IMR-90 (cell line): ENCODE measurements around the gene LONP1. TPM values are rescaled to one million over a fixed set of nuclear protein-coding genes. Genes with fewer than 3 reads are reported as not detected.

ENCODE experiments used
- ATAC-seq: fragments of 200-7000 bp; cut with Tn5 transposase; 2 replicates; pipeline ENCODE4 v1.9.1; 2020; ENCODE audit warnings: low read depth, mild to moderate bottlenecking, moderate library complexity
- BruUV-seq: library from RNA; stranded (reverse); fragments of 400-500 nt; replicated peaks from 2 replicates; lab custom pipeline; 2021; lab: Mats Ljungman, UMichigan
- CTCF ChIA-PET: fragments of 300-600 bp; formaldehyde crosslinking; extraction: SDS; loops from one replicate; lab custom pipeline; 2021; ENCODE audit warnings: antibody characterized with exemption; lab: Yijun Ruan, JAX
- POLR2A ChIA-PET: fragments of 300-600 bp; sonication (Branson Sonifier 250); formaldehyde crosslinking; loops from one replicate; lab custom pipeline; 2022; ENCODE audit warnings: antibody characterized with exemption; ENCODE audit not compliant: unreplicated experiment; lab: Charles Lee
- DNase-seq: peaks from one replicate; pipeline ENCODE4 v3.0.0; 2013
- H2AFZ ChIP-seq: replicated peaks from 2 replicates; pipeline ENCODE3; 2013; ENCODE audit warnings: low read length, mild to moderate bottlenecking; ENCODE audit not compliant: poor library complexity
- H2AK5ac ChIP-seq: 2 replicates; pipeline ENCODE4 v1.6.1; 2013; ENCODE audit warnings: low read depth, low read length, inconsistent platforms
- H2AK9ac ChIP-seq: replicated peaks from 2 replicates; pipeline ENCODE3; 2013; ENCODE audit warnings: mild to moderate bottlenecking, low read depth, low read length, moderate library complexity; ENCODE audit not compliant: poor library complexity
- H2BK120ac ChIP-seq: 2 replicates; pipeline ENCODE4 v1.6.1; 2013; ENCODE audit warnings: low read depth, low read length, inconsistent platforms
- H2BK15ac ChIP-seq: 3 replicates; pipeline ENCODE4 v1.6.1; 2013; ENCODE audit warnings: low read depth, low read length, inconsistent platforms
- H2BK20ac ChIP-seq: 2 replicates; pipeline ENCODE4 v1.6.1; 2013; ENCODE audit warnings: low read depth, mild to moderate bottlenecking, inconsistent platforms, low read length, moderate library complexity
- H2BK5ac ChIP-seq: 2 replicates; pipeline ENCODE4 v1.6.1; 2013; ENCODE audit warnings: mild to moderate bottlenecking, low read depth, low read length, inconsistent platforms; ENCODE audit not compliant: poor library complexity, severe bottlenecking
- H3K14ac ChIP-seq: replicated peaks from 2 replicates; pipeline ENCODE4 v1.6.1; 2013; ENCODE audit warnings: low read depth, low read length, inconsistent platforms
- H3K18ac ChIP-seq: 2 replicates; pipeline ENCODE4 v1.6.1; 2013; ENCODE audit warnings: low read depth, low read length, control low read depth
- H3K23ac ChIP-seq: 2 replicates; pipeline ENCODE4 v1.6.1; 2013; ENCODE audit warnings: low read depth, low read length, inconsistent platforms
- H3K27ac ChIP-seq: 2 replicates; pipeline ENCODE4 v1.5.1; 2013; ENCODE audit warnings: mild to moderate bottlenecking, control low read depth, low read length; ENCODE audit not compliant: insufficient read depth
- H3K27me3 ChIP-seq: 2 replicates; pipeline ENCODE4 v1.6.1; 2013; ENCODE audit warnings: low read length; ENCODE audit not compliant: control insufficient read depth, insufficient read depth
- H3K36me3 ChIP-seq: 2 replicates; pipeline ENCODE4 v1.6.1; 2013; ENCODE audit warnings: low read length, mixed read lengths; ENCODE audit not compliant: control insufficient read depth, insufficient read depth
- H3K4ac ChIP-seq: 2 replicates; pipeline ENCODE4 v1.6.1; 2013; ENCODE audit warnings: low read depth, low read length, inconsistent platforms
- H3K4me1 ChIP-seq: 2 replicates; pipeline ENCODE4 v1.6.1; 2013; ENCODE audit warnings: low read length, mixed read lengths; ENCODE audit not compliant: control insufficient read depth, insufficient read depth
- H3K4me2 ChIP-seq: 2 replicates; pipeline ENCODE4 v1.6.1; 2013; ENCODE audit warnings: low read depth, mild to moderate bottlenecking, control low read depth, low read length, moderate library complexity
- H3K4me3 ChIP-seq: 2 replicates; pipeline ENCODE4 v1.5.1; 2013; ENCODE audit warnings: low read depth, mild to moderate bottlenecking, control low read depth, low read length, moderate library complexity; ENCODE audit not compliant: insufficient read depth
- H3K56ac ChIP-seq: 2 replicates; pipeline ENCODE4 v1.6.1; 2013; ENCODE audit warnings: low read length, inconsistent platforms; ENCODE audit not compliant: insufficient read depth; ENCODE audit errors: extremely low read depth
- H3K79me1 ChIP-seq, 2 experiments: 2 replicates each; pipeline ENCODE4 v1.6.1; 2013; ENCODE audit warnings: low read length in 2 of 2, inconsistent platforms in 1 of 2, low read depth in 1 of 2
- H3K9ac ChIP-seq: 2 replicates; pipeline ENCODE4 v1.6.1; 2013; ENCODE audit warnings: low read depth, low read length, control low read depth
- H3K9me1 ChIP-seq: 2 replicates; pipeline ENCODE4 v1.6.1; 2013; ENCODE audit warnings: low read length, inconsistent platforms; ENCODE audit not compliant: insufficient read depth
- H3K9me3 ChIP-seq: 2 replicates; pipeline ENCODE4 v1.6.1; 2013; ENCODE audit warnings: low read length; ENCODE audit not compliant: control insufficient read depth, insufficient read depth
- H4K20me1 ChIP-seq: 2 replicates; pipeline ENCODE4 v1.6.1; 2013; ENCODE audit warnings: low read length, inconsistent platforms; ENCODE audit not compliant: insufficient read depth
- H4K5ac ChIP-seq: 2 replicates; pipeline ENCODE4 v1.6.1; 2013; ENCODE audit warnings: mild to moderate bottlenecking, low read depth, low read length, control low read depth
- H4K8ac ChIP-seq, 2 experiments: 2 replicates each; pipeline ENCODE4 v1.6.1; 2013; ENCODE audit warnings: low read depth in 2 of 2, low read length in 2 of 2, control low read depth in 1 of 2, inconsistent platforms in 1 of 2
- H4K91ac ChIP-seq: 2 replicates; pipeline ENCODE4 v1.6.1; 2013; ENCODE audit warnings: low read depth, low read length, inconsistent platforms; ENCODE audit not compliant: insufficient read depth
- BHLHE40 ChIP-seq: fragments of 150-350 bp; IDR thresholded peaks from 2 replicates; pipeline ENCODE4 v1.6.1; 2016; ENCODE audit warnings: mild to moderate bottlenecking, low read depth, low read length
- CEBPB ChIP-seq: IDR thresholded peaks from 2 replicates; pipeline ENCODE4 v1.6.1; 2012; ENCODE audit warnings: low read depth, low read length, improper control_type of control experiment
- CHD1 ChIP-seq: IDR thresholded peaks from 2 replicates; pipeline ENCODE4 v1.6.1; 2012; ENCODE audit warnings: low read depth, low read length, improper control_type of control experiment
- CTCF ChIP-seq: conservative IDR thresholded peaks from 2 replicates; pipeline ENCODE4 v1.5.1; 2012; ENCODE audit warnings: mild to moderate bottlenecking, low read depth, low read length, improper control_type of control experiment
- ELK1 ChIP-seq: fragments of 150-350 bp; IDR thresholded peaks from 2 replicates; pipeline ENCODE4 v1.6.1; 2016; ENCODE audit warnings: low read depth, mild to moderate bottlenecking, low read length, moderate library complexity, borderline replicate concordance
- FOS ChIP-seq: fragments of 150-350 bp; IDR thresholded peaks from 2 replicates; pipeline ENCODE4 v1.6.1; 2016; ENCODE audit warnings: low read depth, low read length
- MAFK ChIP-seq: IDR thresholded peaks from 2 replicates; pipeline ENCODE4 v1.6.1; 2012; ENCODE audit warnings: low read depth, low read length, improper control_type of control experiment
- MAZ ChIP-seq: IDR thresholded peaks from 2 replicates; pipeline ENCODE4 v1.6.1; 2012; ENCODE audit warnings: low read depth, mild to moderate bottlenecking, low read length, improper control_type of control experiment, moderate library complexity, borderline replicate concordance
- MXI1 ChIP-seq: IDR thresholded peaks from 2 replicates; pipeline ENCODE4 v1.6.1; 2012; ENCODE audit warnings: low read depth, mild to moderate bottlenecking, low read length, moderate library complexity, borderline replicate concordance
- NFE2L2 ChIP-seq: fragments of 150-350 bp; IDR thresholded peaks from 2 replicates; pipeline ENCODE4 v1.6.1; 2016; ENCODE audit warnings: low read depth, mild to moderate bottlenecking, low read length
- POLR2A ChIP-seq: IDR thresholded peaks from 2 replicates; pipeline ENCODE4 v1.6.1; 2012; ENCODE audit warnings: mild to moderate bottlenecking, low read depth, low read length
- RAD21 ChIP-seq: IDR thresholded peaks from 2 replicates; pipeline ENCODE4 v1.6.1; 2012; ENCODE audit warnings: low read length, improper control_type of control experiment
- RCOR1 ChIP-seq: IDR thresholded peaks from 2 replicates; pipeline ENCODE4 v1.6.1; 2012; ENCODE audit warnings: mild to moderate bottlenecking, low read length, improper control_type of control experiment; ENCODE audit not compliant: insufficient replicate concordance
- RFX5 ChIP-seq: IDR thresholded peaks from 2 replicates; pipeline ENCODE4 v1.8.0; 2012; ENCODE audit warnings: low read depth, mild to moderate bottlenecking, low read length, moderate library complexity
- SMC3 ChIP-seq: fragments of 150-350 bp; IDR thresholded peaks from 2 replicates; pipeline ENCODE4 v1.6.1; 2016; ENCODE audit warnings: low read depth, mild to moderate bottlenecking, antibody characterized with exemption, low read length, moderate library complexity
- USF2 ChIP-seq: fragments of 150-350 bp; IDR thresholded peaks from 2 replicates; pipeline ENCODE4 v1.6.1; 2017; ENCODE audit warnings: mild to moderate bottlenecking, antibody characterized with exemption, low read length, low read depth
- WGBS, 2 experiments: methylation state at CpG; one replicate each; pipeline versions ENCODE4 v1.1.5 to v1.1.7; 2013; ENCODE audit warnings: missing lambda C conversion rate in 2 of 2; ENCODE audit not compliant: insufficient read length in 1 of 2; ENCODE audit errors: extremely low coverage in 2 of 2; 5-methylcytosine and 5-hydroxymethylcytosine counted together
- dilution Hi-C: fragments of 300-500 bp; cut with HindIII; formaldehyde crosslinking; loops from one replicate; pipeline ENCODE4 v1.14.3; 2018; ENCODE audit warnings: low sequenced_read_pairs; ENCODE audit not compliant: unreplicated experiment
- in situ Hi-C: fragments of 300-500 bp; cut with MboI; formaldehyde crosslinking; loops from 3 replicates; pipeline ENCODE4 v1.14.3; 2019; ENCODE audit warnings: low sequenced_read_pairs, inconsistent platforms, mixed read lengths
- intact Hi-C: fragments of 100-400 bp; cut with micrococcal nuclease; formaldehyde crosslinking; loops from 2 replicates; pipeline ENCODE4 v1.10.0; 2022
- polyA plus RNA-seq, 3 experiments: library from polyadenylated mRNA; depleted of rRNA; stranded (reverse); fragments of >200 nt; gene quantifications; 2 replicates each; pipeline ENCODE4 v1.2.3, GENCODE V29; 2012; ENCODE audit warnings: low replicate concordance in 1 of 3
- total RNA-seq: library from RNA; depleted of rRNA; stranded (reverse); fragments of >200 nt; gene quantifications from 2 replicates; pipeline ENCODE4 v1.2.3, GENCODE V29; 2012

The LONP1 gene
- total and polyA plus RNA-seq, 2 of the 4 experiments (the other 2 are of a cell fraction): 64.2 to 93.2 TPM

GRCh38 chr19:5661483-5661882 is 58.5 kb downstream of the LONP1 start:
- H4K91ac ChIP-seq: no peak overlapping the region
- no peak overlapping the region for H2AK5ac ChIP-seq
- no peak overlapping the region for H3K27ac ChIP-seq
- TF ChIP-seq RCOR1 (no peak), CEBPB (no peak), NFE2L2 (no peak), CHD1 (no peak), USF2 (no peak), POLR2A (no peak), SMC3 (no peak), RFX5 (no peak), MAZ (no peak), RAD21 (no peak), MAFK (no peak), ELK1 (no peak), BHLHE40 (no peak), CTCF (no peak), MXI1 (no peak), FOS (no peak)
- dilution Hi-C loops: no loop called here
- H3K9ac ChIP-seq: no peak overlapping the region
- peaks cover 78% of the 10 kb centered on the region for H3K36me3 ChIP-seq
- ChIA-PET POLR2A (no interaction called here), CTCF (no interaction called here)
- H3K4me3 ChIP-seq: no peak overlapping the region
- H3K4ac ChIP-seq: no peak overlapping the region
- H2BK20ac ChIP-seq: no peak overlapping the region
- no peaks in the 10 kb centered on the region for H3K27me3 ChIP-seq
- no peaks in the 10 kb centered on the region for H3K4me1 ChIP-seq
- no peak overlapping the region for H3K23ac ChIP-seq
- no peak overlapping the region for H2AFZ ChIP-seq
- H2BK120ac ChIP-seq: no peak overlapping the region
- H4K20me1 ChIP-seq: peaks cover 21% of the 10 kb centered on the region
- no peak overlapping the region for H2BK15ac ChIP-seq
- H4K5ac ChIP-seq: no peak overlapping the region
- H4K8ac ChIP-seq: no peak overlapping the region
- peaks cover 0 to 34% of the 10 kb centered on the region in 2 experiments; a peak in 3 of 4 replicates for H3K79me1 ChIP-seq
- 99% methylated on average over 39 of the region's 42 CpGs; no CpG with 5 or more reads in 1 of the 2 experiments for WGBS, 2 experiments
- no peak overlapping the region for H2BK5ac ChIP-seq
- ATAC-seq (no peak), DNase-seq (no peak)
- BruUV-seq: no TSS peak
- no peak overlapping the region for H3K14ac ChIP-seq
- in situ Hi-C loops: no loop called here
- intact Hi-C loops: no loop called here
- H3K18ac ChIP-seq: no peak overlapping the region
- no peak overlapping the region for H3K4me2 ChIP-seq
- no peak overlapping the region for H2AK9ac ChIP-seq
- H3K9me1 ChIP-seq: peaks cover 3% of the 10 kb centered on the region; the same call in 1 of the 2 replicates
- H3K9me3 ChIP-seq: no peaks in the 10 kb centered on the region
- no peak overlapping the region for H3K56ac ChIP-seq
